KOPT-K1 (cell line): ENCODE measurements around the gene ZC3H8.

ENCODE experiments used
- H3K27ac ChIP-seq: fragments of 200-600 bp; sonication (generic); 2 replicates; pipeline ENCODE4 v1.5.1; 2016; ENCODE audit warnings: antibody characterized with exemption, mild to moderate bottlenecking, low read depth, low read length; ENCODE audit not compliant: poor library complexity, severe bottlenecking
- H3K36me3 ChIP-seq: fragments of 200-600 bp; sonication (generic); 2 replicates; pipeline ENCODE4 v1.5.1; 2017; ENCODE audit warnings: antibody characterized with exemption, mild to moderate bottlenecking, low read length, moderate library complexity; ENCODE audit not compliant: insufficient read depth
- H3K9me3 ChIP-seq: fragments of 200-600 bp; sonication (generic); 2 replicates; pipeline ENCODE4 v1.5.1; 2017; ENCODE audit warnings: antibody characterized with exemption, low read length, mild to moderate bottlenecking; ENCODE audit not compliant: insufficient read depth, poor library complexity, severe bottlenecking

The ZC3H8 gene

GRCh38 chr2:112168422-112169124 is 86.3 kb downstream of the ZC3H8 start:
- Histone ChIP-seq H3K36me3 (no peaks in the 10 kb centered on the region), H3K27ac (peak overlapping the region; percentile 20), H3K9me3 (no peaks in the 10 kb centered on the region)

GRCh38 chr2:112166806-112167499 is 87.9 kb downstream of the ZC3H8 start:
- H3K9me3 ChIP-seq, result no peaks in the 10 kb centered on the region
- peak overlapping the region; percentile 37 for H3K27ac ChIP-seq
- no peaks in the 10 kb centered on the region for H3K36me3 ChIP-seq

- H3K9me3 ChIP-seq, result no peaks in the 10 kb centered on the region
- H3K27ac ChIP-seq, result no peak overlapping the region
- H3K36me3 ChIP-seq, result no peaks in the 10 kb centered on the region
These were observed 89.5 kb downstream of the ZC3H8 start for GRCh38 chr2:112165296-112165695.

GRCh38 chr2:112164876-112165275 is 90.0 kb downstream of the ZC3H8 start:
- no peaks in the 10 kb centered on the region for H3K9me3 ChIP-seq
- no peak overlapping the region for H3K27ac ChIP-seq
- no peaks in the 10 kb centered on the region for H3K36me3 ChIP-seq

GRCh38 chr2:112163541-112163981 is 91.3 kb downstream of the ZC3H8 start:
- no peaks in the 10 kb centered on the region for H3K36me3 ChIP-seq
- no peaks in the 10 kb centered on the region for H3K9me3 ChIP-seq
- no peak overlapping the region for H3K27ac ChIP-seq

GRCh38 chr2:112162956-112163355 is 91.9 kb downstream of the ZC3H8 start:
- H3K27ac ChIP-seq, result no peak overlapping the region
- no peaks in the 10 kb centered on the region for H3K36me3 ChIP-seq
- H3K9me3 ChIP-seq, result no peaks in the 10 kb centered on the region

- Histone ChIP-seq H3K27ac (no peak overlapping the region), H3K36me3 (no peaks in the 10 kb centered on the region), H3K9me3 (no peaks in the 10 kb centered on the region)
These were observed 92.5 kb downstream of the ZC3H8 start for GRCh38 chr2:112162341-112162740.
